ENCODE data around the gene FAM110C.

FAM110C gene

GRCh38 chr2:46471-47345, at the start of gene FAM110C:
TSS of gene FAM110C (minus strand) at chr2:46505. CDS start at chr2:46385, 120 bp downstream.
- H3K9me3 ChIP-seq (ENCODE audit: control insufficient read depth in 2 of 2, low read length in 2 of 2) = no peaks in the 10 kb centered on the region
- peak within 1 kb of the TSS; percentile 68 to 94 for H3K9ac ChIP-seq (ENCODE audit: low read depth in 1 of 2, low read length in 2 of 2)
- no peaks in the 10 kb centered on the region for H3K36me3 ChIP-seq (ENCODE audit: control insufficient read depth in 2 of 2, insufficient read depth in 2 of 2, low read length in 2 of 2)
- peak within 1 kb of the TSS; percentile 93 to 98 for H3K27ac ChIP-seq (ENCODE audit: low read depth in 2 of 2, low read length in 2 of 2)
- peaks cover 16 to 33% of the 10 kb centered on the region in 2 donors for H3K4me1 ChIP-seq (ENCODE audit: control insufficient read depth in 2 of 2, insufficient read depth in 2 of 2, low read length in 2 of 2)
- H3K4me3 ChIP-seq (ENCODE audit: low read length in 2 of 2) = peak within 1 kb of the TSS; percentile 75 to 93
- H3K27me3 ChIP-seq (ENCODE audit: control insufficient read depth in 2 of 2, insufficient read depth in 2 of 2, low read length in 2 of 2) = peaks cover 0 to 4% of the 10 kb centered on the region in 2 donors

DNA sequence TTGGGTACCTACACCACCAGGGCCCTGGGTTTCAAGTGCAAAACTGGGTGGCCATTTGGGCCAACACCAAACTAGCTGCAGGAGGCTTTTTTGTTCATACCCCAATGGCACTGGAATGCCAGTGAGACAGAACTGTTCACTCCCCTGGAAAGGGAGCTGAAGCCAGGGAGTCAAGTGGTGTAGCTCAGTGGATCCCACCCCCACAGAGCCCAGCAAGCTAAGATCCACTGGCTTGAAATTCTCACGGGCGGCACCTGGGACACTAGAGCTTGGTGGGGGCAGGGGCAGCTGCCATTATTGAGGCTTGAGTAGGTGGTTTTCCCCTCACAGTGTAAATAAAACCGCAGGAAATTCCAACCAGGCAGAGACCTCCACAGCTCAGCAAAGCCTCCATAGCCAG, 46.0 kb upstream of the FAM110C start:
- H3K36me3 ChIP-seq (ENCODE audit: control insufficient read depth in 2 of 2, insufficient read depth in 2 of 2, low read length in 2 of 2) = no peaks in the 10 kb centered on the region
- H3K9me3 ChIP-seq (ENCODE audit: control insufficient read depth in 2 of 2, low read length in 2 of 2) = no peaks in the 10 kb centered on the region
- H3K27me3 ChIP-seq (ENCODE audit: control insufficient read depth in 2 of 2, insufficient read depth in 2 of 2, low read length in 2 of 2) = no peaks in the 10 kb centered on the region
- H3K4me3 ChIP-seq (ENCODE audit: low read length in 2 of 2) = no peak overlapping the region
- H3K9ac ChIP-seq (ENCODE audit: low read depth in 1 of 2, low read length in 2 of 2) = no peak overlapping the region
- H3K4me1 ChIP-seq (ENCODE audit: control insufficient read depth in 2 of 2, insufficient read depth in 2 of 2, low read length in 2 of 2) = no peaks in the 10 kb centered on the region
- no peak overlapping the region for H3K27ac ChIP-seq (ENCODE audit: low read depth in 2 of 2, low read length in 2 of 2)

DNA sequence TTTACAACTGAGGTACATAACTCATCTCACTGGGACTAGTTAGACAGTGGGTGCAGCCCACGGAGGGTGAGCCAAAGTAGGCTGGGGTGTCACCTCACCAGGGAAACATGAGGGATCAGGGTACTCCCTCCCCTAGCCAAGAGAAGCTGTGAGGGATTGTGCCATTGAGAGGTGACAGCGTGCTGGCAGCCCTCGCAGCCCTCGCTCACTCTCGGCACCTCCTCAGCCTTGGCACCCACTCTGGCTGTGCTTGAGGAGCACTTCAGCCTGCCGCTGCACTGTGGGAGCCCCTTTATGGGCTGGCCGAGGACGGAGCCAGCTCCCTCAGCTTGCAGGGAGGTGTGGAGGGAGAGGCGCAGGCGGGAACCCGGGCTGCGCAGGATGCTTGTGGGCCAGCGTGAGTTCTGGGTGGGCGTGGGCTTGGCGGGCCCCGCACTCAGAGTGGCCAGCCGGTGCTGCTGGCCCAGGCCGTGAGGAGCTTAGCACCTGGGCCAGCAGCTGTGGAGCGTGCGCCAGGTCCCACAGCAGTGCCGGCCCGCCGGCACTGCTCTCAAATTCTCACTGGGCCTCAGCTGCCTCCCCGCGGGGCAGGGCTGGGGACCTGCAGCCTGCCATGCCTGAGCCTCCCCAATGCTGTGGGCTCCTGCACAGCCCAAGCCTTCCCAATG, 44.5 kb upstream of the FAM110C start:
- Histone ChIP-seq H3K4me3 (ENCODE audit: low read length in 2 of 2) (no peak overlapping the region), H3K9me3 (ENCODE audit: control insufficient read depth in 2 of 2, low read length in 2 of 2) (no peaks in the 10 kb centered on the region), H3K36me3 (ENCODE audit: control insufficient read depth in 2 of 2, insufficient read depth in 2 of 2, low read length in 2 of 2) (no peaks in the 10 kb centered on the region), H3K4me1 (ENCODE audit: control insufficient read depth in 2 of 2, insufficient read depth in 2 of 2, low read length in 2 of 2) (no peaks in the 10 kb centered on the region), H3K9ac (ENCODE audit: low read depth in 1 of 2, low read length in 2 of 2) (no peak overlapping the region), H3K27me3 (ENCODE audit: control insufficient read depth in 2 of 2, insufficient read depth in 2 of 2, low read length in 2 of 2) (no peaks in the 10 kb centered on the region), H3K27ac (ENCODE audit: low read depth in 2 of 2, low read length in 2 of 2) (no peak overlapping the region)

- Histone ChIP-seq H3K4me1 (ENCODE audit: control insufficient read depth in 2 of 2, insufficient read depth in 2 of 2, low read length in 2 of 2) (no peaks in the 10 kb centered on the region), H3K27me3 (ENCODE audit: control insufficient read depth in 2 of 2, insufficient read depth in 2 of 2, low read length in 2 of 2) (no peaks in the 10 kb centered on the region), H3K9me3 (ENCODE audit: control insufficient read depth in 2 of 2, low read length in 2 of 2) (no peaks in the 10 kb centered on the region), H3K9ac (ENCODE audit: low read depth in 1 of 2, low read length in 2 of 2) (no peak overlapping the region), H3K27ac (ENCODE audit: low read depth in 2 of 2, low read length in 2 of 2) (no peak overlapping the region), H3K36me3 (ENCODE audit: control insufficient read depth in 2 of 2, insufficient read depth in 2 of 2, low read length in 2 of 2) (no peaks in the 10 kb centered on the region), H3K4me3 (ENCODE audit: low read length in 2 of 2) (no peak overlapping the region)
Observed at GRCh38 chr2:85761-86160, 39.5 kb upstream of the FAM110C start.

DNA sequence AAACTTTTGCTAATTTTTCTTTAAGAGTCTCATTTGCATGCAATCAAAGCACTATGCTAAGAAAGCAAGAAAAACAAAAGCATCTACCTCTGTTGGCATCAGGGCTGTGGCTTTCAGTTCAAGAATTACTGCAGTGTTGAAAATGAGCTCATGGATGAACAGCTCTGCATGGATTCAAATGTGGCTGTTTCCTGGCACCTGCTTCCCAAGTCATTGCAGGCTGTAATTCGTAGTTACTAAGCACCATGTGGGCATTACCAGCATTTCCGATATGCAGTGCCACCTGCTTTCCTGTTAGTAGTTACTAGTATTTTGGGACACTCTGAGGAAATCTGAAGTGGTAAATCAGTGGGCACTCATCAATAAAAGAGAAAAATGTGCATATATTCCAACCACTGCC, 37.8 kb upstream of the FAM110C start:
- Histone ChIP-seq H3K27me3 (ENCODE audit: control insufficient read depth in 2 of 2, insufficient read depth in 2 of 2, low read length in 2 of 2) (peaks cover 0 to 4% of the 10 kb centered on the region in 2 donors), H3K4me3 (ENCODE audit: low read length in 2 of 2) (no peak overlapping the region), H3K9me3 (ENCODE audit: control insufficient read depth in 2 of 2, low read length in 2 of 2) (no peaks in the 10 kb centered on the region), H3K36me3 (ENCODE audit: control insufficient read depth in 2 of 2, insufficient read depth in 2 of 2, low read length in 2 of 2) (no peaks in the 10 kb centered on the region), H3K27ac (ENCODE audit: low read depth in 2 of 2, low read length in 2 of 2) (no peak overlapping the region), H3K4me1 (ENCODE audit: control insufficient read depth in 2 of 2, insufficient read depth in 2 of 2, low read length in 2 of 2) (no peaks in the 10 kb centered on the region), H3K9ac (ENCODE audit: low read depth in 1 of 2, low read length in 2 of 2) (no peak overlapping the region)

DNA sequence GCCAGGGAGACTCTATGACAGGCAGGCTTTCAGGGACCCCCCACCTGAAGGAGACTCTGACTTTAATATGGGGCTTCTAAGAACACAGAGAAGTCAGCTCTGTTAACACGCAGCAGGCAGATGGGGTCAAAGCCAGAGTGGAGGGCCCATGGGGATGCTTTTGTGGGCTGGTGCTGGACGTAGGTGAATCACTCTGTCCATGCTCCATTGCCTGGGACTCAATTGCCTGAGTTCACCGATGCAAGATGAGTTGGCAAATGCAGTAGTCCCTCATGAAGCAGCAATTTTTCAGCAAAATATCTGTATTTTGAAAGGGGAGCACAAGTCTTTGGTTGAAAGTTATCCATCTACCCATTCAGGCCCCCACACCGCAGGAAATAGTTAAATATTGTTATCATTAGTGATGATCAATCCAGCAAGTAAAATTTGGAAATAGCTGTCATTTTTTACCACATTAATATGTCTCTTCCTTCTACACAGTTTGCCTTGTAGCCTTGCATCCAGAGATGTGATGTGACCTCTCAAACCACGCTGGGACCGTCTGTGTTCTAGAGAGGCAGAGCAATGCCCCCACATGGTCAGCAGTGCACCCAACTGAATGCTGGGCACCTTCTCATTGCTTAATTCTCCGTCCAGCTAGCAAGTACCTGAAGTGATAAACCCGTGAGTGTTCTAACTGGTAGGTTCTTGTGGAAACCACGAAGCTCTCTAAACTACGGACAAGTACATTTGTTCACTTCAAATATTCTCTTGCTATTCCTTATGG, 34.8 kb upstream of the FAM110C start:
- no peaks in the 10 kb centered on the region for H3K9me3 ChIP-seq (ENCODE audit: control insufficient read depth in 2 of 2, low read length in 2 of 2)
- peaks cover 0 to 4% of the 10 kb centered on the region in 2 donors for H3K27me3 ChIP-seq (ENCODE audit: control insufficient read depth in 2 of 2, insufficient read depth in 2 of 2, low read length in 2 of 2)
- no peaks in the 10 kb centered on the region for H3K4me1 ChIP-seq (ENCODE audit: control insufficient read depth in 2 of 2, insufficient read depth in 2 of 2, low read length in 2 of 2)
- H3K36me3 ChIP-seq (ENCODE audit: control insufficient read depth in 2 of 2, insufficient read depth in 2 of 2, low read length in 2 of 2) = no peaks in the 10 kb centered on the region
- H3K27ac ChIP-seq (ENCODE audit: low read depth in 2 of 2, low read length in 2 of 2) = no peak overlapping the region
- no peak overlapping the region for H3K9ac ChIP-seq (ENCODE audit: low read depth in 1 of 2, low read length in 2 of 2)
- no peak overlapping the region for H3K4me3 ChIP-seq (ENCODE audit: low read length in 2 of 2)

- H3K27me3 ChIP-seq (ENCODE audit: control insufficient read depth in 2 of 2, insufficient read depth in 2 of 2, low read length in 2 of 2) = peaks cover 0 to 4% of the 10 kb centered on the region in 2 donors
- H3K9ac ChIP-seq (ENCODE audit: low read depth in 1 of 2, low read length in 2 of 2) = no peak overlapping the region
- H3K36me3 ChIP-seq (ENCODE audit: control insufficient read depth in 2 of 2, insufficient read depth in 2 of 2, low read length in 2 of 2) = no peaks in the 10 kb centered on the region
- no peak overlapping the region for H3K4me3 ChIP-seq (ENCODE audit: low read length in 2 of 2)
- no peaks in the 10 kb centered on the region for H3K9me3 ChIP-seq (ENCODE audit: control insufficient read depth in 2 of 2, low read length in 2 of 2)
- no peak overlapping the region for H3K27ac ChIP-seq (ENCODE audit: low read depth in 2 of 2, low read length in 2 of 2)
- H3K4me1 ChIP-seq (ENCODE audit: control insufficient read depth in 2 of 2, insufficient read depth in 2 of 2, low read length in 2 of 2) = no peaks in the 10 kb centered on the region
Observed at GRCh38 chr2:80378-80777, 34.1 kb upstream of the FAM110C start.

DNA sequence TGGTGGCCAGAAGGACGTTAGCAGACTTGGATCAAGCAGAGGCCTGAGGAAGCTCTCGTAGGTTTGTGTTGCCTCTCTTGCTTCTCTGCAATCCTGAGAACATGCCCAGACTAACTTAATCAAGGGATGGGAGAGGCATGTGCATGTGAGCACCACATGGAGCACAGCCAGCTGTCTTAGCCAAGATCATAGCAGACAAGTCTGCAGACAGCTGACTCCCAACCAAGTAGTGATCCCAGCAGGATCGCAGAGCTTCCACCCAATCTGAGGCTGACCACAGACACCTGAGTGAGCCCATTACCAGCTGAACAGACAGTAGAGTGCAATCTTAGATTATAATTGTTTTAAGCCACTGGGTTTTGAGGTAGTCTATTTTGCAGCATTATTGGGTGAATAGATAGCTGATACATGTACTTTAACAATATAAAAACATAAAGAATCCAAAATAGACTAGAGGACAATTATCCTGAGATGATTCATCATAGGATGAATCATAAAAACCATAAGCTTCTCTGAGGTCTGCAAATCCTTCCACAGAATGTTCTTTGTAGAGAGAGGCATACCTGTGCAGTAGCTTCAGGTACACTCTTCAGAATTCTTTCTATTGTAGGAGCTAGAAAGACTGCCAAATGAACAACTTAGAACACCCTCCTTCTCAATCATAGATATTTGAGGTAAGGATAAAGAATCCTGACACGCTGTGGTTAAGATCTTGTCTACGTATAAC, 25.2 kb upstream of the FAM110C start:
- no peak overlapping the region for H3K27ac ChIP-seq (ENCODE audit: low read depth in 2 of 2, low read length in 2 of 2)

GRCh38 chr2:69366-70344, 23.4 kb upstream of the FAM110C start:
- Histone ChIP-seq H3K9me3 (ENCODE audit: control insufficient read depth in 2 of 2, low read length in 2 of 2) (no peaks in the 10 kb centered on the region), H3K4me3 (ENCODE audit: low read length in 2 of 2) (no peak overlapping the region), H3K27ac (ENCODE audit: low read depth in 2 of 2, low read length in 2 of 2) (peak overlapping the region; percentile 80 to 89), H3K4me1 (ENCODE audit: control insufficient read depth in 2 of 2, insufficient read depth in 2 of 2, low read length in 2 of 2) (peaks cover 3 to 18% of the 10 kb centered on the region in 2 donors), H3K27me3 (ENCODE audit: control insufficient read depth in 2 of 2, insufficient read depth in 2 of 2, low read length in 2 of 2) (no peaks in the 10 kb centered on the region), H3K9ac (ENCODE audit: low read depth in 1 of 2, low read length in 2 of 2) (no peak overlapping the region), H3K36me3 (ENCODE audit: control insufficient read depth in 2 of 2, insufficient read depth in 2 of 2, low read length in 2 of 2) (no peaks in the 10 kb centered on the region)

More for the DNA sequence above, 25.2 kb upstream of the FAM110C start:
- Histone ChIP-seq H3K4me3 (ENCODE audit: low read length in 2 of 2) (no peak overlapping the region), H3K4me1 (ENCODE audit: control insufficient read depth in 2 of 2, insufficient read depth in 2 of 2, low read length in 2 of 2) (peaks cover 3 to 18% of the 10 kb centered on the region in 2 donors), H3K9ac (ENCODE audit: low read depth in 1 of 2, low read length in 2 of 2) (no peak overlapping the region), H3K9me3 (ENCODE audit: control insufficient read depth in 2 of 2, low read length in 2 of 2) (no peaks in the 10 kb centered on the region), H3K36me3 (ENCODE audit: control insufficient read depth in 2 of 2, insufficient read depth in 2 of 2, low read length in 2 of 2) (no peaks in the 10 kb centered on the region), H3K27me3 (ENCODE audit: control insufficient read depth in 2 of 2, insufficient read depth in 2 of 2, low read length in 2 of 2) (no peaks in the 10 kb centered on the region)

Measured in mucosa of rectum (tissue), 2 donors.